ENCODE data around the gene VWA1.
"Not testable (repeated sequence)": the region's sequence is repeated elsewhere in the genome, so short reads cannot be mapped to it uniquely, and the experiment has no call there.

Gene VWA1

DNA sequence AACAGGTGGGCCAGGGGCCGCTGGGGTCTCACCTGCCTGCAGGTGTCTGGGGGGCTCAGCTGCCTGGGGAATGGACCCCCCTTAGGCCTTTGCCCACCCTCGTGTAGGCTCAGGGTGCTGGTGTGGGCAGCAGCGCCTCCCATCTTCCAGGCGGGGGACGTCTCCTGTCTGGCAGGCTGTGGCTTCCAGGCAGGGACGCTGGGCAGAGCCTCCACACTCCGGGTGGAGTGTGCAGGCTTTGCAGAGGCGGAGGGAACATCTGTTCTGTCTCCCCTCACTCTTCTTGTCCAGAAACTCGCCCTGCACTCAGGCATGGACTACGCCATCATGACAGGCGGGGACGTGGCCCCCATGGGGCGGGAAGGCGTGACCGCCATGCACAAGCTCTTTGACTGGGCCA lies 20.4 kb downstream of the VWA1 start:
- not testable (repeated sequence) for DNase-seq (ENCODE audit: low spot score)

DNA sequence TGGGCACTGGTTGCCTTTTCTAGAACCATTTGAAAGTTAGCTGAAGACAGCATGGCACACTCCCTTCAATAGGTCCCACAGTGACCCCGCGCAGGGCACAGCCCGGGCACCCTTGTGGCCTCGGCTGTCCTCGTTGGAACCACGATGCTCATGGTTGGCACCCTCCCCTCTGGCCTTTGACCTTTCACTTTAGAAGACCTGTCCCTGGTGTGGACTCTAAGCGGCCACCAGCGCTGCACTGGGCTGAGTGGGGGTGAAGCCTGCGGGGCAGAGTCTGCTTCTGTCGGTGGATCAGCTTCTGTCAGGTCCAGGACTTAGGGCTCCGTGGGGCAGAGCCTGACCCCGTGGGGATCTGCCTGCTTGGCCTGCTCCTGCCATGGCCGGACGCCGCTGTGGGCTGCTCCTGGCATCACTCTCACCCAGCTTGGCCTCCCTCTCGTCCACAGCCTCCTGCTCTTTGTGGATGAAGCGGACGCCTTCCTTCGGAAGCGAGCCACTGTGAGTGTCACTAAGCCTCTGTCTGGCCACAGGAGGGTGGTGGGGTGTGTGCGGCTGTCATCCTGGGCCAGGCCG lies 21.3 kb downstream of the VWA1 start:
- not testable (repeated sequence) for DNase-seq (ENCODE audit: low spot score)

DNA sequence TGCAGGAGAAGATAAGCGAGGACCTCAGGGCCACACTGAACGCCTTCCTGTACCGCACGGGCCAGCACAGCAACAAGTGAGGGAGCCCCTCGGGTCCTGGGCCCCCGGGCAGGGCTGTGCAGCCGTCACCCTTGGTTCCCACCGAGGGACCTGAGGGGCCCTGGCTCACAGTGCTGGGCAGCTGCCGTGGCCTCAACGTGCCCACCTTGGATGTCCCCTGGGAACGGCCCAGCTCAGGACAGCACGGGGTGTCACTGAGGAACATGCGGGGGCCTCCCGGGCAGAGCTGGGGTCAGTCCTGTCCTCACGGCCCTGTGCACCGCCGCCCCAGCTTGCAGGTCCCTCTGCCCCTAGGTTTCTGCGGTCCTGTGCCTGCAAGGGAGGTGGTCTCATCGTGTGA lies 23.7 kb downstream of the VWA1 start:
- not testable (repeated sequence) for DNase-seq (ENCODE audit: low spot score)

GRCh38 chr1:1459711-1460110 lies 24.2 kb downstream of the VWA1 start:
- not testable (repeated sequence) for DNase-seq (ENCODE audit: low spot score)

DNA sequence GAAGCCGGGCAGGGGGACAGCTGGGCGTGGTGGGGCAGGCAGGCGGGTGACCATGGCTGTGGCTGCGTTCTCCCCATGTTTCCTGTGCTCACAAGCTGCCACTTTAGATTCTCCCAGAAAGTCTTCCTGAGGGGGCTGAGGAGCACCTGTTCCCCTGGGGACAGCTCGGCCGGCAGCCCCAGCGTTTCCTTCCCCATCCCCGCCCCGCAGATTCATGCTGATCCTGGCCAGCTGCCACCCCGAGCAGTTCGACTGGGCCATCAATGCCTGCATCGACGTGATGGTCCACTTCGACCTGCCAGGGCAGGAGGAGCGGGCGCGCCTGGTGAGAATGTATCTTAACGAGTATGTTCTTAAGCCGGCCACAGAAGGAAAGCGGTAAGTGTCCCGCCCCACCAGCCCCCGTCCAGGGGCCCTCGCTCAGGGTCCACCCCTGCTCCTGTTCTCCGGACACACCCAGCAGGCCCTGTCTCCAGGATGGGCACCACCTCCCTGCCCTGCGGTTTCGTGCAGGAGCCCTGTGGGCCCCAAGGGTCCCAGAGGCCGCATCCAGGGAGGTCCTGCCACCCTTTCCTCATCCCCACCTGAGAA lies 25.1 kb downstream of the VWA1 start:
- DNase-seq (ENCODE audit: low spot score): no peak

GRCh38 chr1:1461721-1462317 lies 26.3 kb downstream of the VWA1 start:
- no peak for DNase-seq (ENCODE audit: low spot score)

DNA sequence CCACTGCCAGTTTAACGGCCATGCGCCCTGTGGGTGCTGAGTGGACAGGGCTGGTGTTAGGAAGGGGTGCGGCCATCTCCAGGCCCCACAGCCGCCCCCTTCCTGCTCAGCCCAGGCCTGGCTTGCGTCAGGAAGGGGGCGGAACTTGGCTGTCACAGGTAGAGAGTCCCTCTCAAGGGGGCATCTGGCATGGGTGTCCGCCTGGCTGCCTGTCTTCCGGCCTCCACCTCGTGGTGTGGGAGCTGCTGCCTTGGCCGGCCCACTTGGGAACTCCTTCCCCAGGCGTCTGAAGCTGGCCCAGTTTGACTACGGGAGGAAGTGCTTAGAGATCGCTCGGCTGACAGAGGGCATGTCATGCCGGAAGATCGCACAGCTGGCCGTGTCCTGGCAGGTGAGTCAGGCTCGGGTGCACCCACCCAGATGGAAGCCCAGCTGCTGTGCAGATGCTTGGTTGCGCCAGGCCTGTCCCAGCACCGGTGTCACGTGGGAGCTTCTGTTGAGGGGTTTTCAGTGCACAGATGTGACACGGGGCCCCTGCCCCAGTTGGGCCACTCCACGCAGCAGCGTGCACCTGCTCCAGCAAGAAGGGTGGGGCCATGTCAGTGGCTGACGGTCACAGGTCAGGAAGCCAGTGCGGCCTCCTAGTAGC lies 27.0 kb downstream of the VWA1 start:
- DNase-seq (ENCODE audit: low spot score): no peak

- no peak for DNase-seq (ENCODE audit: low spot score)
These were observed 27.8 kb downstream of the VWA1 start for GRCh38 chr1:1463312-1463711.

DNA sequence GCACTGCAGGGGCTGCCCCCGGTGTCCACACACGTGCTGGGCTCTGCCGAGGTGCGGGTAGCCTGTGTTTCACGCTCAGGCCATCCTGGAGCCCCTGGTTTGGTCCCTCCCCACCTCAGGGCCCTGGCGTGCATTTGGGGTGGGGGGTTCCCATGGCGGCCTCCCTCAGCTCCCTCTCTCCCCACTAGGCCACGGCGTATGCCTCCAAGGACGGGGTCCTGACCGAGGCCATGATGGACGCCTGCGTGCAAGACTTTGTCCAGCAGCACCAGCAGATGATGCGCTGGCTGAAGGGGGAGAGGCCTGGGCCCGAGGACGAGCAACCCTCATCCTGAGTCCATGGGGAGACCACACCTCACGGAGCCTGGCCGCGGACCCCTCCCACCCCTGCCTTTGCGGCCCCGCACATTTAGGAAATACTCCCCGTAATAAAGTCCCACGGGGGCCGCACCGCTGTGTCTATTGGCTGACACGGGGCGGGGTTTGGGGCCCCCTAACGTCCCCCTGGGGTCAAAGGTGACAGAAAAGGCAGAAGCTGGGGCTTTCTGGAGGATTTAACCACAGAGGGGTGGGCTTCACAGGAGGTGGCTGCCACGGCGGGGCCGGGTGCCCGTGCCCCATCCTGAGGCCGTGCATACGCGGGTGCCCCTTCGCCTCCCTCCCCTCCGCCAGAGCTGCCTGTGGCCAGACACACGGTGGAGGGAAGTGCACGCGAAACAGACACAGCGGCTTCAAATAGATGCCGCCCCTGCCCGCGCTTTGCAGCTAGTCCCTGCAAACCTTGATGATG lies 32.9 kb downstream of the VWA1 start:
- DNase-seq (ENCODE audit: low spot score): not testable (repeated sequence)

GRCh38 chr1:1470626-1471388 lies 35.3 kb downstream of the VWA1 start:
- DNase-seq (ENCODE audit: low spot score): no peak

DNA sequence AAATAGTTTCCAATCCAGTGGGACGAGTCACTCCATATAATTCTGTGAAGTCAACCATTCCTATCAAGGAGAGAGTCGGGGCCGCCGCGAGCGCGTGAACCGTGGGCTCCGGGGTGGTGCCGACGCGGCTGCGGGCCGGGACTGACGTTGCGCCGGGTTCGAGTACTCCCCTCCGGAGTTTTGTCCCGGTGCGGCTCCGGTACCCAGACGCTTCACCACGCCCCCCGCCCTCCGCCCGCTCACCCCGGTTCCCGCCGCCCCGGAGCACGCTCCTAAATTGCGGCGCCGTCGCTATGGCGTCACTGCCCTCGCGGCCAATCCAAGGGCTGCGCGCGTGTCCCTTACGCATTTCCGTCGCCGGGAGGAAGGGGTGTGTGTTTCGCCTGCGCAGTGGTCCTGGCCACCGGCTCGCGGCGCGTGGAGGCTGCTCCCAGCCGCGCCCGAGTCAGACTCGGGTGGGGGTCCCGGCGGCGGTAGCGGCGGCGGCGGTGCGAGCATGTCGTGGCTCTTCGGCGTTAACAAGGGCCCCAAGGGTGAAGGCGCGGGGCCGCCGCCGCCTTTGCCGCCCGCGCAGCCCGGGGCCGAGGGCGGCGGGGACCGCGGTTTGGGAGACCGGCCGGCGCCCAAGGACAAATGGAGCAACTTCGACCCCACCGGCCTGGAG lies 36.0 kb downstream of the VWA1 start, which contains the start of gene ATAD3B:
TSS of gene ATAD3B (plus strand) at position 377 of the 664 bp plus-strand sequence. CDS start at position 497, 120 bp downstream.
- peak; percentile 96 for DNase-seq (ENCODE audit: low spot score)

DNA sequence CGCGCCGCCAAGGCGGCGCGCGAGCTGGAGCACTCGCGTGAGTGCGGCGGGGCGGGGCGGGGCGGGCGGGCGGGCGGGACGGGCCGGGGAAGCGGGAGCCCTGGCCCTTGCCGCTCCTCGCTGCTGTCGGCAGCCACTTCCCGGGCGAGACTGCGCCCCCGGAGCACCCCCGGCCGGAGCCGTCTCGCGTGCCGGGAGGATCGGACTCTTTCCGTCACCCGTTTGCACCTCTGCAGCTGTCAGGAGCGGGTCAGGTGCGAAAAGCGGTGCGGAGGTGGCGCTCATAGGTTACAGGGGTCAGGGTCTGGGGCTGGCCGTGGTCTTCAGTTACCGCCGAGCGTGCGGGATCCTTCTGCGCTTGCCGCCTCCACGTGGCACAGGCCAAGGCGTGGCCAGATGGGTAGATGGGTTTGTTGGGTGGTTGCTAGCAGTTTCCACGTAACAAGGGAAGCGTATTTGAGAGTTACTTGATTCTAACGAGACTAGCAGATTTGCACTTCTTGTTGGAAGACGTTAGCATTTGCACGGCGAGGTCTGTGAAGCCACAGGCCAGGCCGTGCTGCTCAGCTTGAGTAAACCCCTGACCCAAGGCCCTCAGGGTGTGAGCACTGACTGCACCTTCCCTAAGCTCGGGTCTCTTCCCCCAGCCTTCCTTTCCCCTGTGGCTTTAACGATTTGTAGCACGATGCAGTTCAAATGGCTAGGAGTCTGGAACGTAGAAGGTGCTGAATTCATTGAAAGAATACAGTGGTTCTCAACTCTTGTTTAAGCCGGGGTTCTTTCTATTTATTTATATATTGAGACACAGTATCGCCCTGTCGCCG lies 36.8 kb downstream of the VWA1 start:
- not testable (repeated sequence) for DNase-seq (ENCODE audit: low spot score)

DNA sequence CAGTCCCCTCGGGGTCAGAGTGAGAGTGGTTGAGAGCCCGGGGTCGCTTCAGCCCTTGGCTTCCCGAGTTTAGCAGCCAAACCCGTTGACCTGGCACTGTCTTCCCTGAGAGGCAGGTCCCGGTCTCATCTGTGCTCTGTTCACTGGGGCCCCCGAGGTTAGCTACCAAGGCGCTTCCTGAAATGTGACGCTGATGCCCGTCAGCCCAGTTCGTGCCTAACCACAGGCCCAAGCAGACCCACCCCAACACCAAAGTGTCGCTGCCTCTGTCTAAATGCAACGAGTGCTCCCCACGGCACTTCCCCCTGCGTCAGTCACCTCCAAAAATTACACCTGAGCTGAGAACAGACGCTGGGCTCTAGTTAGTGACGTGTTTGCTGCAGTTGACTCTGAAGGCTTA lies 40.5 kb downstream of the VWA1 start:
- not testable (repeated sequence) for DNase-seq (ENCODE audit: low spot score)

DNA sequence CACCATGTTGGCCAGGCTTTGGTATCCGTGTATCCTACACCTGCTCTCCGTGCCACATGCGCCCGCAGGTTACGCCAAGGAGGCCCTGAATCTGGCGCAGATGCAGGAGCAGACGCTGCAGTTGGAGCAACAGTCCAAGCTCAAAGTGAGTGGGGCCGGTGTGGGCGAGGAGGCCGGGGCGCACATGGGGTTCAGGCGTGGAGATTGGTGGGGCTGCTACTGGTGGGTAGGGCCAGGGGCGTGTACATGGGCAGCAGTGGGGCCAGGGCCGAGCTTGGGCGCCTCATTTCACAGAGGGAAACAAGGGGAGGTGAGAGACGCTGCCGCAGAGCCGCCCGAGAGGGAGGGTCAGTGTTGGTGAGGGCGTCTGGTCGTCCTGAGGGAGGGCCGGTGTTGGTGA lies 41.7 kb downstream of the VWA1 start:
- no peak for DNase-seq (ENCODE audit: low spot score)

- DNase-seq (ENCODE audit: low spot score): no peak
These were observed 44.3 kb downstream of the VWA1 start for GRCh38 chr1:1479547-1480487.

DNA sequence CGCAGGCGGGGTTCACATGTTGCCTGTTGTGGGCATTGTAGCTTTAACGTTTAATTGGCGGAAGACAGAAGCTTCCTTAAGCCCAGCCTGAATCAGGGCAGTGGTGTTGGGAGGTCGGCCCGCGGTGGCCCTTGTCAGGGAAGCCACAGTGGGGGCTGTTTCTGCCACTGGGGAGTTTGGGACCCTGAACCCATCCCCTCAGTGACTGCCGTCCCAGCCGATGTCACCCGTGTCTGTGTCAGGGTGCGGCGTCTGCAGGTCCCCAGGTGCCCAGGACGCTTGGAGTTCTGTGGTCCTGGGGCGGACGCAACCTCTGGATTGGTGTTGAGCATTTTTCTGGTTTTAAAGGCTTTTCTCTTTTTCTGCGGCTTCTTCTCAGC lies 45.0 kb downstream of the VWA1 start:
- DNase-seq (ENCODE audit: low spot score): not testable (repeated sequence)

DNA sequence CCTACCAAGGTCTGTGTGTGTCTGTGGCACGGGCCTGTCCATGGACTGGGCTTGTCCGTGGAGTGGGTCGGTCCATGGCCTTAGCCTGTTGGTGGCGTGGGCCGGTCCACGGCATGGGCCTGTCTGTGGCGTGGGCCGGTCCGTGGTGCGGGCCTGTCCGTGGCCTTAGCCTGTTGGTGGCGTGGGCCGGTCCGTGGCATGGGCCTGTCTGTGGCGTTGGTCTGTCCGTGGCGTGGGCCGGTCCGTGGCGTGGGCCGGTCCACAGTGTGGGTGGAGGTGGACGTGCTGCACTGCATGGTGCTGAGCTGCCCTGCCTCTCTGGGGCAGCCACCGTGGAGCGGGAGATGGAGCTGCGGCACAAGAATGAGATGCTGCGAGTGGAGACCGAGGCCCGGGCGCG lies 46.3 kb downstream of the VWA1 start:
- DNase-seq (ENCODE audit: low spot score): not testable (repeated sequence)

- no peak for DNase-seq (ENCODE audit: low spot score)
These were observed 47.4 kb downstream of the VWA1 start for GRCh38 chr1:1482856-1483255.

- no peak for DNase-seq (ENCODE audit: low spot score)
These were observed 48.2 kb downstream of the VWA1 start for GRCh38 chr1:1483714-1484113.

All from Ammon's horn (tissue), 1 donor.